Central memory CD8-positive, alpha-beta T cell (primary cell): ENCODE results near the gene SH2D7.

Experiments used
- ATAC-seq: fragments of 150-1000 bp; cut with Tn5 transposase; replicated peaks from 2 replicates; pipeline ENCODE4 v1.10.0; 2022; ENCODE audit warnings: mild to moderate bottlenecking, moderate FRiP score, moderate number of reproducible peaks; ENCODE audit not compliant: poor library complexity, severe bottlenecking; ENCODE audit errors: extremely low read depth
- DNase-seq, 2 donors: peaks; one replicate each; pipeline ENCODE4 v3.0.0; 2021; ENCODE audit warnings: low spot score in 2 of 2
- H3K27ac Mint-ChIP-seq: one replicate; pipeline ENCODE4 v1.8.0; 2022; ENCODE audit warnings: low read depth, mild to moderate bottlenecking, moderate library complexity, mixed read lengths
- H3K27me3 Mint-ChIP-seq: one replicate; pipeline ENCODE4 v1.8.0; 2022; ENCODE audit warnings: mixed read lengths
- H3K36me3 Mint-ChIP-seq: one replicate; pipeline ENCODE4 v1.8.0; 2022; ENCODE audit warnings: mild to moderate bottlenecking, moderate library complexity, mixed read lengths; ENCODE audit not compliant: insufficient read depth
- H3K4me1 Mint-ChIP-seq: one replicate; pipeline ENCODE4 v1.8.0; 2022; ENCODE audit warnings: mixed read lengths
- H3K4me3 Mint-ChIP-seq: one replicate; pipeline ENCODE4 v1.8.0; 2022; ENCODE audit warnings: mild to moderate bottlenecking, moderate library complexity, mixed read lengths
- H3K9me3 Mint-ChIP-seq: one replicate; pipeline ENCODE4 v1.8.0; 2022; ENCODE audit warnings: mixed read lengths

SH2D7 gene

DNA sequence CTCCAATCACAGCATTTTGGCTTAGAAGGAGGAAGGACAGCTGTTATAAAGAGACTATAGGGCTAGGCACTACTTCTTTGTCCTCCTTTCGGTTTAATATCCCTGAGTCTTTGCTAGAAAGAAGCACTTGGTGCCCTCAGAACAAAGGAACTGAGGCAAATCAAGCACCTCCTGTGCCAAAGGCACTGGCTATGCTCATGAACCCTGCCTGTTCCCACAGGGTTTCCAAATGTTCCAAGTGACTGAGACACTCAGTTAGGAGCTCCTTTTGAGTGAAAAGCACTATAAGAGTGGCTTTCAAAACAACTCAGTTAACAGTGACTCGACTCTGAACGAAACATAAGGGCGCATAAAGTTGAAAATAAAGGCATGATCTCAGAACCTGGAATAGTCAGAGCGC, 39.8 kb upstream of the SH2D7 start:
- H3K4me1 Mint-ChIP-seq, result peaks cover 88% of the 10 kb centered on the region
- ATAC-seq, result no peak
- no peak for DNase-seq
- peaks cover 39% of the 10 kb centered on the region for H3K36me3 Mint-ChIP-seq
- H3K27ac Mint-ChIP-seq, result peak overlapping the region; percentile 97
- H3K27me3 Mint-ChIP-seq, result no peaks in the 10 kb centered on the region
- H3K4me3 Mint-ChIP-seq, result peak overlapping the region; percentile 68
- H3K9me3 Mint-ChIP-seq, result no peaks in the 10 kb centered on the region

DNA sequence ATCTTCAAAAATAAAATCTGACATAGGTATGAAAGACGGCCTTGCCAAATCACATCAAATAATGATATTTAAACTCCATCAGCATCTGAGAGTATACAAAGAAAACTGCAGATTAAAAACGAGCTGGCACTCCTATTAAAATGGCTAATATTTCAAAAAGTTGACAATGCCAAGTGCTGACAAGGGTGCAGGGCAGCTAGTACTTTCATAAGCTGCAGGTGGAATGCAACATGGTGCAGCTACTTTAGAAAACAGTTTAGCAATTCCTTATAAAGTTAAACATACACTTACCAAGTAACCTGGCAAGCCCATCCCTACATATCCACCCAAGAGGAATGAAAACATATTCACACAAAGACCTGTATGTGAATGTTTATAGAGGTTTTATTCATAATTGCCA, 37.8 kb upstream of the SH2D7 start:
- Mint-ChIP-seq H3K36me3 (peaks cover 30% of the 10 kb centered on the region), H3K27me3 (no peaks in the 10 kb centered on the region), H3K4me1 (peaks cover 88% of the 10 kb centered on the region), H3K9me3 (no peaks in the 10 kb centered on the region), H3K4me3 (peak overlapping the region; percentile 58), H3K27ac (peak overlapping the region; percentile 97)
- no peak for ATAC-seq
- DNase-seq, result no peak

DNA sequence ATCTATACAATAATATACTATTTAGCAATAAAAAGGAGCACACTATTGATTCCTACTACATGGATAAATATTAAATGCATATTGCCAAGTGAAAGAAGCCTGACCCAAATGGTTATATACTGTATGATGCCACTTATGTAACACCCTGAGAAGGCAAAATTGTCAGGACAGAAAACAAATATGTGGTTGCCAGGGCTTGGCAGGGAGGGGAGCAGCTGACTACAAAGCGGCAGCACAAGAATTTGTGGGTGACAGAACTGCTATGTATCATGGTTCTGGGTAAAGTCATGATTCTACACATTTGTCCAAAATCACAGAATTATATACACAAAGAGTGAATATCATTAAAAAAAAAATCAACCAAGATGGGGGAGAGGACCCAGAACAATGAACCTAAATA, 37.4 kb upstream of the SH2D7 start:
- Mint-ChIP-seq H3K4me3 (peak overlapping the region; percentile 58), H3K27ac (peak overlapping the region; percentile 97), H3K9me3 (no peaks in the 10 kb centered on the region), H3K4me1 (peaks cover 88% of the 10 kb centered on the region), H3K36me3 (peaks cover 26% of the 10 kb centered on the region), H3K27me3 (no peaks in the 10 kb centered on the region)
- ATAC-seq (peak; percentile 38), DNase-seq (peak in 1 of 2 donors; percentile 68)

DNA sequence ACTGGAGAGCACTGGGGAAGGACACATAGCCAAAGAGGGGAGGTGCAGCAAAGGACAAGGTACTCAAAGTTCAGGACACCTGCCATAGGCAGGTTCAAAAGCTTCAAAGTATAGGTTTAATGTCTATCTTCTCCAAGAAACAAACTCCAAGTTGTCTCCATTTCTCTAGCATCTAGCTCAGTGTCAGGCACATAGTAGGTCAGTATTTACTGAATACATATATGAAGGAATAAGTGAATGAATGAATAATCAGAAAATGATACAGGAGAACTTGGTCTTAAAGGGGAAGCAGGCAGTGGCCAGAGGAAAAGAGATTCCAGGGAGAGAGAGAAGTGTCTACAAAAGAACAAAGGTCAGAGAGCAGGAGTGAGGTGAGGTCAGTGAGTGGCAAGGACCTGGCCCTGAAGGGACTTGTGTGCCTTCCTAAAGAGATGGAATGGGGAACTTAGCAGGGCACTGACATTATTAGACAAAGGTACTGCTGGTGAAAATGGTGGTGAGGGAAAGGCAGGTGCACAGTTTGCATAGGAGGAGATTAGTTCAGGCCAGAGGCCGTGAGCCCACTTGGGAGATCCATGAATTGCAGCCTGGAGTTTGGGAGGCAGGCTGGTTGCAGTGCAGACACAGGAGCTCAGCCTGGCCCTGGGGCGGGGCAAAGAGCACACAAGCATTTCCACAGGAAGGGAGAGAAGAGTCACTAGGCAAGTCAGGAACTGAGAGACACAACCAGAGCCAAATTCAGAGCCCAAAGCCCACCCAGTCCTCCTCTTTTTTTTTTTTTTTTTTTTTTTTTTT, 36.2 kb upstream of the SH2D7 start:
- Mint-ChIP-seq H3K4me3 (peak overlapping the region; percentile 58), H3K36me3 (peaks cover 16% of the 10 kb centered on the region)
- ATAC-seq, result peak; percentile 21

DNA sequence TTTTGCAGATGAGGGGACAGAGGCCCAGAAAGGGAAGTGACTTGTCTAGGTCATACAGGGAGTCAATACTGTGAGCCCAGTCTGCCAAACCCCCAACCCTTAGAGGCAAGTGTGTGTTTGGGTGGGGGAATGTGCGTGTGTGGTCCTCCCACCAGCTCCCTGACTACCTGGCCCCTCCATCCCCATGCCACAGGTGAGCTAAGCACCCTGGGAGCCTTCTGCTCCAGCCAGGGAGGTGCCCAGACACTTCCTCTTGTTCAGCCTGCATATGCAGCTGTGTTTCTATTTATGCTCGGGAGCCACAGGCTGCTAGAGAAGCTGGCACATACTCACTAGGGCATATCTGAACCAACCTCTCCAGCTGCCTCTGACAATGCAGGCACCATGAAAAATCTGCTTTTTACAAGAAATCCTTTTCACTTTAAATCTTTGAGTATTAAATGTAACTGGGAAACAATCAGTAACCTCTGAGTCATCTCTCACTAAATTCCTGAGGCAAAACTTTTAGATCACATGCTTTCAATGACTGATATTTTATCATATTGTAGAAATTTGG, 35.6 kb upstream of the SH2D7 start:
- Mint-ChIP-seq H3K27ac (peak overlapping the region; percentile 97), H3K36me3 (peaks cover 14% of the 10 kb centered on the region), H3K4me3 (peak overlapping the region; percentile 58), H3K27me3 (no peaks in the 10 kb centered on the region), H3K4me1 (peaks cover 73% of the 10 kb centered on the region), H3K9me3 (no peaks in the 10 kb centered on the region)
- DNase-seq, result no peak
- ATAC-seq, result peak; percentile 38

More for the DNA sequence above, 36.2 kb upstream of the SH2D7 start:
- Mint-ChIP-seq H3K9me3 (no peaks in the 10 kb centered on the region), H3K27ac (peak overlapping the region; percentile 97), H3K27me3 (no peaks in the 10 kb centered on the region), H3K4me1 (peaks cover 78% of the 10 kb centered on the region)
- no peak for DNase-seq

DNA sequence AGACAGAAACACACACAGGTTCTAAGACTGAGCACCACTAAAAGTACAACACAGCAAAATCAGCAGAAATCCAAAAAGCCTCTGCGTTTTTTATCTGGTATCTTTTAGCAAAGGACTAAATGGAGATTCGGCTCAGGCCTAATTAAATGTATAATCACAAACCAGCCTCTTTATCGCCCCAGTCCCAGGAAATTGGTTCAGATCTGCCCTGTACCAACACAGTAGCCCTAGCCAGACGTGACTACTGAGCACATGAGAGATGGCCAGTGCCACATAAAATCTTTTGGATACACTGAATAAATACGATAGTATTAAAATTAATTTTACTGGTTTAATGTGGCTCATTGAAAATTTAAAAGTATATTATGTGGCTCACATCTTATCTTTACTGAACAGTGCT, 34.6 kb upstream of the SH2D7 start:
- Mint-ChIP-seq H3K4me3 (no peak overlapping the region), H3K9me3 (no peaks in the 10 kb centered on the region), H3K27me3 (no peaks in the 10 kb centered on the region), H3K27ac (peak overlapping the region; percentile 97), H3K4me1 (peaks cover 70% of the 10 kb centered on the region), H3K36me3 (peaks cover 10% of the 10 kb centered on the region)
- ATAC-seq, result no peak
- no peak for DNase-seq

DNA sequence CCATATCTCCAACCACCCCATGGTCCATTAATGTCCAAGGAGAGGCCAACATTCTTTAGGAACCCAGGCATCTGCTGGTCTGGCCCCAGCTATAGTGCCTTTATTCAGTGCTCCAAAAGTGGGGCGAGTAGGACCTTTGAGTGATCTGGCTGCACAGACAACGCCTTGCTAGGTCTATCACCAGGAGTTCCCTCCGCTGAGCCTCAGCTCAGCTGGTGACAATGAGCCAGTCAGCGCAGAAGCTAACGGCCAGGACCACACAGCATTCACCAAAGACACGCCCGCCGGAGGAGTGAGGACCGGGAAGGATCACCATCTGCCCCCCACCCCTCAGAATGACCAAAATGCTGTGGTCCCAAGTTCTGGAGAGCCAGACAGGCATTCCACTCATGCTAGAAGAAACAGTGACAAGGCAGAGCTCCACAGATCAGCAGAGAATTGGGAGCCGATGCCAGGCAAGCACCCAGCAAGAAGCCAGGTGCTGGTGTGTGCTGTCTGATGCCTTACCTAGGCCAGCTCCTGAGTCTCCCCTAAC, 33.9 kb upstream of the SH2D7 start:
- H3K27ac Mint-ChIP-seq, result peak overlapping the region; percentile 97
- H3K27me3 Mint-ChIP-seq, result no peaks in the 10 kb centered on the region
- no peaks in the 10 kb centered on the region for H3K9me3 Mint-ChIP-seq
- no peak for ATAC-seq
- H3K4me3 Mint-ChIP-seq, result no peak overlapping the region
- H3K4me1 Mint-ChIP-seq, result peaks cover 70% of the 10 kb centered on the region
- H3K36me3 Mint-ChIP-seq, result peaks cover 7% of the 10 kb centered on the region
- DNase-seq, result no peak

DNA sequence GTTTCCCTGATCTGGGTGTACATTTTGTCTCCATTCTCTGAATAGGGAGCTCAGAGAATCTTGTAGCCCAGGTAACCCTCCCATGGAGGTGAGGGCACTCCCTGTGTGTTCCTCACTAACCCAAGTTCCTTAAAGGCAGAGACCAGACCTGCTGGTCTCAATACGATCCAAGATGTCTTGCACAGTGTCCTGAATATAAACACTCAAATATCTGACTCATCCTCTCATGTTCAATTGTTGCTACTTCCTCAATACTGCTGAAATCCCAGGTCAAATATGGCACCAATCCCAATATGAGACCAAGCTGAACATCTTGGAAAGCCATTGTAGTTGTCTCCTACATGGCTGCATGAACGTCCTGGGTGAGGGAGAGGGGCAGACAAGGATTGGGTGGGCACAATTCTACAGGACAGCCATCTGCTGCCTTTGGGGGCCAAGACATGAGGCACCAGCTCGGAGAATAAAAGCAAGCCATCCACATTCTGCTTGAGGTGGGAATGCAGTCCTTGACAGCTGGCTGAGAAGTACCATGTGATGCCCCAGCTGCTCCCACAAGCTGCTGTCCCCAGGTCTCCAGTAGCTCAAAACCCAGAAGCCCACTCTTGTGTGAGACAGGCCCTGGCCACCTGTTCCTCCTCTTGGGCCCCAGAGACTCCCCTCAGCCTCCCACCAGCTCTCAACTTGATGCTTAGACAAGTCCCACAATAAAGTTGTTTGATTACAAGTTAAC, 33.1 kb upstream of the SH2D7 start:
- Mint-ChIP-seq H3K36me3 (peaks cover 7% of the 10 kb centered on the region), H3K27ac (peak overlapping the region; percentile 97), H3K4me1 (peaks cover 64% of the 10 kb centered on the region), H3K4me3 (no peak overlapping the region), H3K27me3 (no peaks in the 10 kb centered on the region), H3K9me3 (no peaks in the 10 kb centered on the region)
- no peak for ATAC-seq
- DNase-seq, result no peak

DNA sequence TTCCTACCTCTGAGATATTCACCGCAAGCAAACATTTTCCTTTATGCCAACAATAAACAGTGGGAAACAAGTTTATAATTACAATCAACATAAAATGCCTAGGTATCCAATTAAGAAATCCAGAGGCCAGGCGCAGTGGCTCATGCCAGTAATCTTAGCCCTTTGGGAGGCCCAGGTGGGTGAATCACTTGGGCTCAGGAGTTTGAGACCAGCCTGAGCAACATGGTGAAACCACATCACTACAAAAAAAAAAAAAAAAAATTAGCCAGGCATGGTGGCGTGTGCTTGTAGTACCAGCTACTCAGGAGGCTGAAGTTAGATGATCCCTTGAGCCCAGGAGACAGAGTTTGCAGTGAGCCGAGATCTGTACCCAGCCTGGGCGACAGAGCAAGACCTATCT, 32.1 kb upstream of the SH2D7 start:
- Mint-ChIP-seq H3K9me3 (no peaks in the 10 kb centered on the region), H3K36me3 (peaks cover 4% of the 10 kb centered on the region), H3K4me3 (no peak overlapping the region), H3K27ac (peak overlapping the region; percentile 97), H3K4me1 (peaks cover 58% of the 10 kb centered on the region), H3K27me3 (no peaks in the 10 kb centered on the region)
- ATAC-seq (no peak), DNase-seq (no peak)

DNA sequence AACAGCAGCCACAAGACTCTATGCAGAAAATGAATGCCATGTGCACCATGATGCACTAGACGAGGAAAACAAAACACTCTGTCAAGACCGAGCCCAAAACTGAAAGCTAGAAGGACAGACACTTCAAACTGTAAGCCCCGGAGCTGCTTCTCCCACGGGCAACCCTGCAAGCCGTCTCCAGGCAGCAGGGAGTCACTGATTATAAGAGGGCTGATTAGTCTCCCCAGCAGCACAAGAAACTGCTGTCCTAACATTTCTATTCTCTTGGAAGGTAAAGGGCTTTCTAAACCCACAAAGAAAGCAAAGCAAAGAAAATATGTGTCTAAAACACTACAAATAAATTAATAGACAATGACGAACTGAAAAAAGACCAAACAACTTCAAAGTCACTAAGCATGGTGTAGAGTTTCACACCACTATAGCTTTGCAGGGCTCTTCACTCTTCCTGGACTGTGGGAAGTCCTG, 30.4 kb upstream of the SH2D7 start:
- peaks cover 40% of the 10 kb centered on the region for H3K4me1 Mint-ChIP-seq
- ATAC-seq, result peak; percentile 78
- peaks cover 3% of the 10 kb centered on the region for H3K36me3 Mint-ChIP-seq
- DNase-seq, result peak in 1 of 2 donors; percentile 44
- H3K9me3 Mint-ChIP-seq, result no peaks in the 10 kb centered on the region
- H3K4me3 Mint-ChIP-seq, result peak overlapping the region; percentile 77
- no peaks in the 10 kb centered on the region for H3K27me3 Mint-ChIP-seq
- no peak overlapping the region for H3K27ac Mint-ChIP-seq

DNA sequence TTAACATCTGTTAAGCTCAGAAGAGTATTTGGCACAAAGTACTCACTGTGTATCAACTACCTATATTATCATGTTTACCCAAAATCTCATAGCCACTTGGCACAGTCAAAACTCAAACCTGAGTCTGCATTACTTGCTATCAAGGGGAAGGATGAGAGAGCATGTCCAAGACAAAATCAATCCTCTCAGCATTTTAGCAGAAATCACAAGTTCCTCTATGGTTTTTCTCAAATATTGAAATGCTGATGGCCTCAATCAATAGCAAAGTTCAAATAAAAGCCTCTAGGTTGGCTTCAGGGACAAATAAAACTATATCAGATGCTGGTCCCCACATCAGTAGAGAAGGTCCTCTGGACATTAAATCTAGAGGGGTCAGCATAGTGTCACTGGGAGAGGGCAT, 29.1 kb upstream of the SH2D7 start:
- H3K4me1 Mint-ChIP-seq, result peaks cover 34% of the 10 kb centered on the region

DNA sequence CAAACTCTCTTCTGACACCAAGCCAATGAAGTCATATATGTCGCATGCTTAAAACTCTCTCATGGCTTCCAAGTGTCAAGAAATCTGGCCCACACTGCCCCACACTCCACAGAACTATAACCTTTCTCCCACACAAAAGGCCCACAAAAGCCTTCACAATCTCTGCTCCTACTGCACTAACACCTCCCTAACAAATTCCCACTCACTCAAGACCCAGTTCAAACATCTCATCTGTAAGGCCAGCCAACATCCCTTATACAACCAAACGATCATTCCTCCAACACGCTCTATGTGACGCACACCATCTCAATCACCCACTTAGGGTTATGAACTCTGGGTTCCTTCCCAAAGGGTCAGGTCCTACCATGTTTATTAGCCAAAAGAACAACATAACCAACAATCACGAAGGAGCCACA, 28.4 kb upstream of the SH2D7 start:
- H3K9me3 Mint-ChIP-seq, result no peaks in the 10 kb centered on the region
- ATAC-seq, result no peak
- no peak overlapping the region for H3K4me3 Mint-ChIP-seq
- H3K4me1 Mint-ChIP-seq, result peaks cover 26% of the 10 kb centered on the region
- no peak overlapping the region for H3K27ac Mint-ChIP-seq
- H3K36me3 Mint-ChIP-seq, result peaks cover 9% of the 10 kb centered on the region
- H3K27me3 Mint-ChIP-seq, result no peaks in the 10 kb centered on the region
- DNase-seq, result no peak

More for the DNA sequence above, 29.1 kb upstream of the SH2D7 start:
- Mint-ChIP-seq H3K4me3 (peak overlapping the region; percentile 77), H3K36me3 (peaks cover 3% of the 10 kb centered on the region), H3K27ac (no peak overlapping the region), H3K27me3 (no peaks in the 10 kb centered on the region), H3K9me3 (no peaks in the 10 kb centered on the region)
- ATAC-seq (no peak), DNase-seq (no peak)
